GM12892 (cell line): ENCODE measurements around the gene STXBP5L.

ENCODE experiments used
- POLR2A ChIP-seq: IDR thresholded peaks from 2 replicates; pipeline ENCODE4 v1.6.1; 2011; ENCODE audit warnings: low read depth, low read length, control low read depth
- POLR2AphosphoS5 ChIP-seq: IDR thresholded peaks from 2 replicates; pipeline ENCODE4 v1.6.1; 2011; ENCODE audit warnings: low read depth, low read length, control low read depth

- TF ChIP-seq POLR2AphosphoS5 (no peak), POLR2A (no peak)
Observed at GRCh38 chr3:121462565-121462964, 554.6 kb downstream of the STXBP5L start.
